Midbrain (tissue), 1 donor: ENCODE data around the gene NOS1AP.

Experiments
- DNase-seq: peaks from one replicate; lab custom pipeline; 2025; lab: John Stamatoyannopoulos, UW

NOS1AP gene

GRCh38 chr1:162300057-162300917, 230.8 kb downstream of the NOS1AP start:
- DNase-seq, result no peak

- DNase-seq, result no peak
Observed at GRCh38 chr1:162301696-162302095, 232.2 kb downstream of the NOS1AP start.

DNA sequence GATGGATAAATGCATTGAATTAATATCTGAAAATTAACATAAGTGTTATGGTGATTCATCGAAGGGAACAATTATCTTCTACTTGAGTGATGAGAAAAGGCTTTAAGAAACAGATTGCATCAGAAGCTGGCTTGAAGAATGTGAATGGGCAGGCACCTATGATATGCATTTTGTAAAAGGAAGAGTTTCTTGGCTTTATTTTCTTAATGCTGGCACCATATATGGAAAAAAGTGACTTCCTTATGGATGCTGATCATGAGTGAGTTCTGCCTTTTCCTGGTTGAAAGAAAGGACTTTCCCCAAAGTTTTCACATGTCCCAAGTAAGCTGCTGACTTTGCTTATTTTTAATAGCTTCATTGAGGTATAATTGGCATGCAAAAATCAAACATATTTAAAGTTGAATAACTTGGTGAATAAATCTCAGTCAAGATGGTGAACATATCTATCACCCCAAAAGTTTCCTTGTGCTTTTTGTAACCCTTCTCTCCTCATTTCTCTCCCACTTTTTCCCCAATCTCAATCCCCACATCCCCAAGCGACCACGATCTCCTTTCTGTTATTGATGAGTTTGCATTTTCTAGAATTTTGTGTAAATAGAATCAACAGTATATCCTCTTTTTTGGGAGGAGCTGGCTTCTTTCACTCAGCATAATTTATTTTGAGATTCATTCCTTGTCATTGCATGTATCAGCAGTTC, 233.0 kb downstream of the NOS1AP start:
- DNase-seq, result no peak

GRCh38 chr1:162303004-162303344, 233.5 kb downstream of the NOS1AP start:
- DNase-seq, result no peak

DNA sequence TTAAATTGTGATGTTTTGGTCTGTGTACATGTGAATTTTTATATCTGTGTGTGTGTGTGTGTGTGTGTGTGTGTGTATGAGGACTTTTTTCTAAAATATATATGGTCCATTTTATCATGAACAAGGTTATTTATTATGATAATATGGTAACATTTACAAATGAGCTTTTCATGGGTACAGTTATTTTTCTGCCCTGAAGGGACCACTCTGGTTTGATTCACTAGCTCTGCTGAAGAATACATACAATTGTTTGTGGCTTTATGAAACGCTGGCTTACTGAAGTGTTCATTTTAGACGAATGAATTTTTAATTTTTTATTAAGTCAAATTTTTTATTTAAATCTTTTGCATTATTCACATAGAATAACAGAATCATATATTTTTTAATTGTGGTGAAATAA, 235.2 kb downstream of the NOS1AP start:
- DNase-seq, result no peak

DNA sequence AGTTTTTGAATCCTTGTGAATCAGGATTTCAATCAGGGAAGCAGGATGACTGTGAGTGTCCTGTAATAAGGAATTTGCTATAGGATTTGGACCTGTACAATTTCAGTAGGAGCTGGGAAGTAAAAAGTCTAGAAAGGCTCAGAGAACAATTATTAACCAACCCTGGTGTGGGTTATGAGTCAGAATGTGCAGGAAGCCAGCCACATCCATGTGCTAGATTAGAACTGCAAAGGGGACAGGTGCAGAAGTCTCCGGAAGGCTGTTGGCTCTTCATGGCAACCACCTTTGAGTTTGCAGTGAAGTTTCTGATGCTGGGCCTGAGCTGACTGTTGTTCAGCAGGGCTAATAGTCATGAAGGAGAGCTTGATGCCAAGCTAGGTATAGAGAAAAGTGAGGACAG, 236.5 kb downstream of the NOS1AP start:
- no peak for DNase-seq

- no peak for DNase-seq
Observed at GRCh38 chr1:162310337-162310736, 240.8 kb downstream of the NOS1AP start.

DNA sequence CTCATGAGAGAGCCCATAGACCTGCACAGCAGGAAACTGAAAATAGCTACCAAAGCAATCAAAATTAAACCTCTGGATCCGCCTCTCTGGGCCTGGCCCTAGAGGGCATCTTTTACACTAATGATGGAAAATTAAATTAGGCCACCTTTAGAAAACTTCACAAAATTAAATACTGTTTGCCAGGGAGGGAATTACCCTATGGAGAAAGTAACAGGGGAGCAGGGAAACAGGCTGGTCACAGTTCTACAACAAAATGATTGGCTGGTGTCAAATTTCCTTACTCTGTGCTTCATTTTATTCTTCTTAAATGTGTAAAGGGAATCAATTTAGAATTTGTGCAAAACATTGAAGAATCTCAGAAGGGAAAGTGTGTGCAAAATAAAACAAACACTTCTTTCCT, 244.7 kb downstream of the NOS1AP start:
- DNase-seq, result no peak

- no peak for DNase-seq
Observed at GRCh38 chr1:162315673-162316072, 246.2 kb downstream of the NOS1AP start.

DNA sequence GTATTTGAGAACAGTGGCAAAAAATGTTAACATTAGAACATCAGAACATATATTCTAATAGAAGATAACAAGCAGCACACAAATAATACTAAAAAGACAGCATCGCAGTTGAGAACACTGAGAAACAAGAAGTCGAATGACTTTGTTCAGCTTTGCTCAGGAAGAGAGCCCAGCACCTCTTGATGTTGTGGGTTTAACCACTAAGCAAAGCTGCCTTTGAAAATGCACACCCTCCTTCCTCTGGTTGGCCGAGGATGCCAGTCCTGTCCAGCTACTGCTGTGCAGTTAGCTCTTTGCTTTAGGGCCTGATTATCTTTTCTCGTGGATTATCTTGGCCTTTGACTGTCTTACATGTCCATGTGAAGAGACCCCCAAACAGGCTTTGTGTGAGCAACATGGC, 246.7 kb downstream of the NOS1AP start:
- DNase-seq, result no peak

DNA sequence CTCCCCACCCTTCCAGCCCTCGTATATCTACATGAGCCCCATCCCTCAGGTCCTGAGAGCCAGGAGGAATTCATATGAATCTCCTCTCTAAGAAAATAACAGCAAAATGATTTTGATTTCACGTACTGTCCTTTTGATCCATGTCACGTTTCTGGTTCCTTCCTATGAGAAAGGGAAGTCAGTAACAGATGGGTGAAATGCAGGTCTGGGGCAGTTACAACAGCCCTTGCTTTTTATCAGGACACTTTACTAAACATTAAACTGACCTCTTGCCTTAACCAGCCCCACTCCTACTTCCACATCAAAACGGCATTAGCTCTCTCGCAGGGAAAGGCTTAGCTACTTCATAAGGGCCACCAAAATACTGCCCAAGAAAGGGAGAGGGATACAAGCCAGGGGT, 248.1 kb downstream of the NOS1AP start:
- DNase-seq, result no peak

DNA sequence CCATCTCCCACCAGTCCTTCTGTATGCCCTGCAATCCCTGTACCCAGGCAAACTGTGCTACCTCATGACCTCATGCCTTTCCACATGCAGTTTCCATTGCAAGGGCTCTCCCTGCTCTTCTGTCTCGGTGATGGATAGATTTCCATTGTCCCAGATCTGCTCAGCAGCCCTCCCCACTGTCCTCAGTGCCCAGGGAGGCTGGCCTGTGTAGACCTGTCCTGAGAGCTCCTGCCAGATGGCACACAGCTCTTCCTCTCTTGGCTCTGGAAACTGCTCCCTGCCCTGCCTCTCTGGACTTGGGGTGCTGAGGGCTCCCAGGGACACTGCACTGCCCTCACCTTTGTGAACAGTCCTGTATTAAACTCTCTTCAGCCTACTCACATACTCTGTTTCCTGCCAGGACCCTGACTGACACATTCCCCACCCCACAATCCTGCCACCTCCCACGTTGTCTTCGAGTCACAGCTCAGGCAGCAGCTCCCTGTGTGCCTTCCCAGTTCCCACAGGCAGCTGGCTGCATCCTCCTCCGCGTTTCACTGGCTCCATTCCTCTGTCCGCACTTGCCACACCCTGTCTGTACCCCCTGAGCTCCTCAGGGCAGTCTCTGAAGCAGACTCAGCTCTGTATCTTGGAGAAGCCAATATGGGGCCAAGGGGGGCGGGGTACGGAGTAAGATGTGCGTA, 250.1 kb downstream of the NOS1AP start:
- no peak for DNase-seq

- DNase-seq, result no peak
Observed at GRCh38 chr1:162321809-162322422, 252.4 kb downstream of the NOS1AP start.

DNA sequence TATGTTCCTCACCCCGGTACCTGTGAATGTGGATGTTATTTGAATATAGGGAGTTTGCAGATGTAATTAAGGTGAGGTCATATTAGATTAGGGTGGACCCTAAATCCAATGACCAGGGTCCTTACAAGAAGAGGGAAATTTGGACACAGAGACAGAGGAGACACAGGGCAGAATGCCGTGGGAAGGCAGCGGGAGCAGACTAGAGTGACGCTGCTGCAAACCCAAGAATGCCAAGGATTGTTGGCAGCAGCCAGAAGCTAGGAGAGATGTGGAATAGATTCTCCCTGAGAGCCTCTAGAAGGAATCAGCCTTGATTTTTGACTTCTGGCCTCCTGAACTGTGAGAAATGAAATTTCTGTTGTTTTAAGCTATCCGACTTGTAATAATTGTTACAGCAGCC, 253.5 kb downstream of the NOS1AP start:
- no peak for DNase-seq

GRCh38 chr1:162324396-162324795, 254.9 kb downstream of the NOS1AP start:
- DNase-seq, result no peak

DNA sequence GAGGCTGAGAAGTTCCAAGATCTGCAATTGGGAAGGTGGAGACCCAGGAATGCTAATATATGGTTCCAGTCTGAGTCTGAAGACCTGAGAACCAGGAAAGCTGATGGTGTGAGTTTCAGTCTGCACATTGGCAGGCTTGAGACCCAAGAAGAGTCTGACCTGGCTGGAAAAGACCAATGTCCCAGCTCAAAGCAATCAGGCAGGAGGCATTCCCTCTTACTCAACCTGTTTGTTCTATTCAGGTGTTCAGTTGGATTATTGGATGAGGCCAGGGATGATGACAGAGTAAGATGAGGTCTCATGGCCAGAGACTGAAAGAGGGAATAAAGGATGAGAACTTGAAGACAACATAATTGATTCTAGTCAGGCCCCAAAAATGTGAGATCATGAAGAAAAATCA, 257.1 kb downstream of the NOS1AP start:
- DNase-seq, result no peak

DNA sequence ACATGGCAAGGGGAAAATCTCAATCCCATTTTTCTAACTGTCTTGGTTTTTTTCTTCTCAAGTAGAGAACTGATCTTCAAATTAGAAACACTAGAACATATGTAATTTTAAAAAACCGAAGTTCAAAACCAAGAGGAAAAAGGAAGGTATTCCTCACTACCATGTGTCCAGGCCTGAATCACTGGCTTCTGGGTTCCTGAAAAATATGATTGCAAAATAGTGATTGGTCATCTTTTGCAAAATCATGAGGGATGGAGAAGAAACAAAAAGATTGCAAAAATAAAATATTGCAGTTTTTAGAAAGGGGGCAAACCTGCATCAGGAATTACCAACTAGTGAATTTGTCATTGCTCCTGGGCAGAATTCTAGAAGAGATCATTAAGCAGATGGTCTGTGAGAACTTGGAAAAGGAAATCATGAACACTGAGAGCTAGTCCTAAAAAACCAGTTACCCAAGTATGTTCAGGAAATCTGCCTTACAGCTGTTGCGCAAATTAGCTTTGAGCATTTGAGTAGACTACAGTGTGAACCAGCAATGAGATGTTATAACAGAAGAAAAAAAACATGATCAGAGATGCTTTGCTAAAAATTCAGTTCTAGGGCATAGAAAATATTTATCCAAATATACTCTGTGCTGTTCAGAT, 257.8 kb downstream of the NOS1AP start:
- DNase-seq, result no peak

DNA sequence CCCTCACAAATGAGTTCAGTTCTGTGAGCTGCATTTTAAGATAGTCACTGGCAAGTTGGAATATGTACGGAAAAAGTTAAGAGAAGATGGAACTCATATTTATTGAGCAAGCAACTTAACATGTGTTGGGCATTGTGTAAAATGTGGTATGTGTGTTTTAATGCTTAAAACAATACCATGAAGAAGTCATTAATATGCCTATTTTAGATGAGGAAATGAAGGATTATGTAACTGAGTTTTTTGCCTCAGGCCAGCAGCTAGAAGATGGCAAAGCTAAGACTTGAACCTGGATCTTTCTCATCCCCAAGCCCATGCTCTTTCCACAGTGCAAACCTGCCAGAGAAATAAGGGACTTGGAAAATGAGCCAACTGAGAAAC, 258.3 kb downstream of the NOS1AP start:
- DNase-seq, result no peak

DNA sequence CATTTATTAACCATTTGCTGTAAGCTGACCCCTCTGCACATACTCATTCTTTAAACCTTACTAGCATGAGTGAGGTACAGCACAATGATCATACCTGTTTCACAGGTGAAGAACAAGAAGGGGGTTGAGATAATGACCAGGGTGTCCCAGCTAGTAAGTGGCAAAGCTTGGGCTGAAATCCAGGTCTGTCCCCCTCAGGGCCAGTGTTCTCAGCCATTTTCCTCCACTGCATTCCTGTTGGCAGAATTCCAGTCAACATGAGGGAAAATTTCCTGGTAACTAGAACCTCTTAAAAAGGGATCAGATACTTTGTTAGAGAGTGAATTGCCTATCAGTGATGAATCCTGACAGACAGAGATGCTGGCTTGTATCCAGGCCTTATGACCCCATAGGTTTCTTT, 259.0 kb downstream of the NOS1AP start:
- no peak for DNase-seq

DNA sequence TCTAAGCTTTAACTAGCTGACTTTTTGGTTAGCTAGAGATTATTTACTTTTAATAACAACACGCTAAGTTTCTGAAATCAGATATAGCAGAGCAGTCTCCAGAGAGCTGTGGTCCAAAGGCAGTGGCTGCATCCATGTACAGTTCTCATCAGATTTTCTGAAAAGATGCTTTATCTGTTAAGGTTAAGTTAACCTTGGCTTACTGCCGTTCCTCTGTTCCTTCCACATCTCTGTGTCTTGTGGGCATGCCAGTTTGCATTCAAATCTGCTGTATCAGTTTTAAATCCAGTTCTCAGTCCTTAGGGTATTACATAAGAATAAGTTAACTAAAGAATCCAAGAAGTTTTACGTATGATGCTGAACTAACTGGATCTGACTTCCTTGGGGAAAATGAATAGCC, 260.3 kb downstream of the NOS1AP start:
- no peak for DNase-seq

DNA sequence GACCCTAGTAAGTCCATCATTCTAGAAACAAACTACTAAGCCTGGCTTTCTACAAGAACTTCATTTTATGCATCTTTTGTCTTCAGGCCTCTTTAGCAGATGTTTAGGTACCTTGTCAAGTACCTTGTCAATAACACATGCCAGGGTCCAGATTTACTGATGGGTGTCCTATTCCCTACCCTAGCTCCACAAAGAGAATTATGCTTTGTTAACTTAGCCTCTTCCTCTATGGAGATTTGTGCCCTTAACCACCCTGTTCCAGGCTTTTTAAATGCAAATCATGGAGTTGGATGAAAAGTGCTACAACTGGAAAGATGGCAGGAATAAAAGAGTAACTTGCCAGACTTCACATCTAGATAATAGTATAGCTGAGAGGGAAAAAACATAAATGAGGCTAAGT, 264.5 kb downstream of the NOS1AP start:
- no peak for DNase-seq

- DNase-seq, result peak; percentile 27
Observed at GRCh38 chr1:162335126-162335525, 265.6 kb downstream of the NOS1AP start.
